Glutamatergic neuron (in vitro differentiated cells): ENCODE data around the gene ADCK2. TPM values are rescaled to one million over a fixed set of nuclear protein-coding genes. Genes with fewer than 3 reads are reported as not detected.

Experiments used
- DNase-seq: peaks from one replicate; pipeline ENCODE4 v3.0.0; 2022
- H3K27ac Mint-ChIP-seq: one replicate; pipeline ENCODE4 v1.8.0; 2020; ENCODE audit warnings: mild to moderate bottlenecking, mixed read lengths, inconsistent platforms; ENCODE audit not compliant: unreplicated experiment
- H3K27me3 Mint-ChIP-seq: one replicate; pipeline ENCODE4 v1.8.0; 2020; ENCODE audit warnings: mild to moderate bottlenecking, moderate library complexity, mixed read lengths, inconsistent platforms; ENCODE audit not compliant: unreplicated experiment
- H3K36me3 Mint-ChIP-seq: one replicate; pipeline ENCODE4 v1.8.0; 2020; ENCODE audit warnings: mild to moderate bottlenecking, mixed read lengths, inconsistent platforms; ENCODE audit not compliant: unreplicated experiment
- H3K4me1 Mint-ChIP-seq: one replicate; pipeline ENCODE4 v1.8.0; 2020; ENCODE audit warnings: mild to moderate bottlenecking, low read depth, mixed read lengths, inconsistent platforms; ENCODE audit not compliant: unreplicated experiment
- H3K4me3 Mint-ChIP-seq: one replicate; pipeline ENCODE4 v1.8.0; 2020; ENCODE audit warnings: mild to moderate bottlenecking, mixed read lengths, inconsistent platforms; ENCODE audit not compliant: unreplicated experiment
- H3K9me3 Mint-ChIP-seq: one replicate; pipeline ENCODE4 v1.8.0; 2020; ENCODE audit warnings: mild to moderate bottlenecking, moderate library complexity, mixed read lengths, inconsistent platforms; ENCODE audit not compliant: unreplicated experiment
- CTCF ChIP-seq: fragments of 200-600 bp; sonication (generic); IDR thresholded peaks from one replicate; pipeline ENCODE4 v1.5.0; 2021; ENCODE audit not compliant: partially characterized antibody, unreplicated experiment
- total RNA-seq: library from RNA; stranded (reverse); fragmentation: NEBNext Ultra II Directional; extraction: Animal tissue kit (Norgen Biotek cat#: 25700); gene quantifications from one replicate; pipeline ENCODE4 v1.2.1, GENCODE V29; 2021; ENCODE audit not compliant: unreplicated experiment

ADCK2 gene
- total RNA-seq, 1 donor from 2014 or later = 9.1 TPM

GRCh38 chr7:140714331-140715040 is 41.7 kb downstream of the ADCK2 start:
- Mint-ChIP-seq H3K27me3 (peaks cover 1% of the 10 kb centered on the region), H3K27ac (no peak overlapping the region), H3K4me1 (no peaks in the 10 kb centered on the region), H3K4me3 (peak overlapping the region; percentile 74), H3K9me3 (peaks cover 4% of the 10 kb centered on the region), H3K36me3 (peaks cover 27% of the 10 kb centered on the region)
- no peak for DNase-seq
- TF ChIP-seq CTCF = no peak

GRCh38 chr7:140719721-140720120 is 47.0 kb downstream of the ADCK2 start:
- Mint-ChIP-seq H3K27ac (no peak overlapping the region), H3K4me1 (no peaks in the 10 kb centered on the region), H3K4me3 (no peak overlapping the region), H3K9me3 (peaks cover under 1% of the 10 kb centered on the region), H3K27me3 (peaks cover 2% of the 10 kb centered on the region), H3K36me3 (peaks cover 7% of the 10 kb centered on the region)
- DNase-seq = no peak
- TF ChIP-seq CTCF = no peak

GRCh38 chr7:140722254-140722653 is 49.5 kb downstream of the ADCK2 start:
- Mint-ChIP-seq H3K4me1 (no peaks in the 10 kb centered on the region), H3K27me3 (peaks cover 2% of the 10 kb centered on the region), H3K9me3 (no peaks in the 10 kb centered on the region), H3K36me3 (no peaks in the 10 kb centered on the region), H3K27ac (no peak overlapping the region), H3K4me3 (no peak overlapping the region)
- no peak for DNase-seq
- no peak for TF ChIP-seq CTCF

GRCh38 chr7:140723006-140723405 is 50.3 kb downstream of the ADCK2 start:
- TF ChIP-seq CTCF = no peak
- Mint-ChIP-seq H3K36me3 (no peaks in the 10 kb centered on the region), H3K4me3 (no peak overlapping the region)

GRCh38 chr7:140723574-140723973 is 50.8 kb downstream of the ADCK2 start:
- Mint-ChIP-seq H3K4me1 (no peaks in the 10 kb centered on the region), H3K9me3 (no peaks in the 10 kb centered on the region), H3K36me3 (no peaks in the 10 kb centered on the region), H3K27ac (no peak overlapping the region), H3K27me3 (peaks cover 2% of the 10 kb centered on the region), H3K4me3 (no peak overlapping the region)
- no peak for DNase-seq
- no peak for TF ChIP-seq CTCF

More at GRCh38 chr7:140723006-140723405, 50.3 kb downstream of the ADCK2 start:
- Mint-ChIP-seq H3K4me1 (no peaks in the 10 kb centered on the region), H3K27me3 (peaks cover 2% of the 10 kb centered on the region), H3K9me3 (no peaks in the 10 kb centered on the region), H3K27ac (no peak overlapping the region)
- DNase-seq = no peak
